HUES48 (cell line): Measurements from ENCODE around the gene UBASH3B.
"Not testable (repeated sequence)": the region's sequence is repeated elsewhere in the genome, so short reads cannot be mapped to it uniquely, and the experiment has no call there.

ENCODE experiments used
- H3K27ac ChIP-seq: one replicate; pipeline ENCODE4 v1.7.0; 2013; ENCODE audit warnings: low read depth, low read length, inconsistent platforms
- H3K27me3 ChIP-seq: 2 replicates; pipeline ENCODE4 v1.6.1; 2013; ENCODE audit warnings: mild to moderate bottlenecking, low read length; ENCODE audit not compliant: control insufficient read depth, insufficient read depth
- H3K36me3 ChIP-seq: 2 replicates; pipeline ENCODE4 v1.6.1; 2013; ENCODE audit warnings: low read length; ENCODE audit not compliant: control insufficient read depth, insufficient read depth
- H3K4me1 ChIP-seq: 2 replicates; pipeline ENCODE4 v1.6.1; 2013; ENCODE audit warnings: mild to moderate bottlenecking, low read length; ENCODE audit not compliant: control insufficient read depth, insufficient read depth
- H3K4me3 ChIP-seq: 2 replicates; pipeline ENCODE4 v1.5.1; 2013; ENCODE audit warnings: mild to moderate bottlenecking, low read depth, low read length
- H3K9ac ChIP-seq: 2 replicates; pipeline ENCODE4 v1.6.1; 2013; ENCODE audit warnings: mild to moderate bottlenecking, low read depth, low read length, moderate library complexity
- H3K9me3 ChIP-seq: 2 replicates; pipeline ENCODE4 v1.6.1; 2013; ENCODE audit warnings: low read length; ENCODE audit not compliant: control insufficient read depth, insufficient read depth

UBASH3B gene, protein sequence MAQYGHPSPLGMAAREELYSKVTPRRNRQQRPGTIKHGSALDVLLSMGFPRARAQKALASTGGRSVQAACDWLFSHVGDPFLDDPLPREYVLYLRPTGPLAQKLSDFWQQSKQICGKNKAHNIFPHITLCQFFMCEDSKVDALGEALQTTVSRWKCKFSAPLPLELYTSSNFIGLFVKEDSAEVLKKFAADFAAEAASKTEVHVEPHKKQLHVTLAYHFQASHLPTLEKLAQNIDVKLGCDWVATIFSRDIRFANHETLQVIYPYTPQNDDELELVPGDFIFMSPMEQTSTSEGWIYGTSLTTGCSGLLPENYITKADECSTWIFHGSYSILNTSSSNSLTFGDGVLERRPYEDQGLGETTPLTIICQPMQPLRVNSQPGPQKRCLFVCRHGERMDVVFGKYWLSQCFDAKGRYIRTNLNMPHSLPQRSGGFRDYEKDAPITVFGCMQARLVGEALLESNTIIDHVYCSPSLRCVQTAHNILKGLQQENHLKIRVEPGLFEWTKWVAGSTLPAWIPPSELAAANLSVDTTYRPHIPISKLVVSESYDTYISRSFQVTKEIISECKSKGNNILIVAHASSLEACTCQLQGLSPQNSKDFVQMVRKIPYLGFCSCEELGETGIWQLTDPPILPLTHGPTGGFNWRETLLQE

DNA sequence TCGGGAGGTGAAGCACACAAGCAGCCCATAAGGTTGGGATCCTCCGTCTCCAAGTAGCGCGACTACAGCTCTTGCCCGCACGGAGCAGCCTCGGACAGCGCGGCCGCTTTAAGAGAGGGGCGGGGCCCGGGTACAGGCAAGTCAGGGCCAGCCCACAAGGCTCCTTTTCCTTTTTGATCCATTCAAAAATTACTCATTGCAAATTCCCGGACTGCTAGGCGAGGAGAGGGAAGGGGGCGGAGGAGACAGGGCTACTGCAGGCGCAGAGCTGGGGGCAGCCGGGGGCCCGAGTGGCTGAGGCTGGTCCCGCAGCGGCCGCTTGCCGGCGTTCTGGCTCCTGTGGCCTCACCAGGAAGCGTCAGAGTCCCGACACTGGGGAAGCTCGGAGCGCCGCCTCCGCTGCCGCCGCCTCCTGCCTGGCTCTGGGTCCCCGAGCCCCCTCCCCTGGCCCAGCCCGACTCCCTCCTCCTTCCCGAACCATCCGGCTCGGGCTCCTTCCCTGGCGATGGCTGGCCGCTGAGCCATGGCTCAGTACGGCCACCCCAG is at the start of gene UBASH3B:
Gene UBASH3B (plus strand): TSS at position 196 of the 546 bp plus-strand sequence. CDS start 328 bp downstream, at position 524.
- H3K9me3 ChIP-seq, result no peaks in the 10 kb centered on the region
- H3K27me3 ChIP-seq, result peaks cover 25% of the 10 kb centered on the region
- H3K4me3 ChIP-seq, result peak within 1 kb of the TSS; percentile 91
- no peaks in the 10 kb centered on the region for H3K36me3 ChIP-seq
- peak within 1 kb of the TSS; percentile 70 for H3K27ac ChIP-seq
- peaks cover 6% of the 10 kb centered on the region; the same call in 1 of the 2 replicates for H3K4me1 ChIP-seq
- H3K9ac ChIP-seq, result peak within 1 kb of the TSS; percentile 30; the same call in 1 of the 2 replicates

DNA sequence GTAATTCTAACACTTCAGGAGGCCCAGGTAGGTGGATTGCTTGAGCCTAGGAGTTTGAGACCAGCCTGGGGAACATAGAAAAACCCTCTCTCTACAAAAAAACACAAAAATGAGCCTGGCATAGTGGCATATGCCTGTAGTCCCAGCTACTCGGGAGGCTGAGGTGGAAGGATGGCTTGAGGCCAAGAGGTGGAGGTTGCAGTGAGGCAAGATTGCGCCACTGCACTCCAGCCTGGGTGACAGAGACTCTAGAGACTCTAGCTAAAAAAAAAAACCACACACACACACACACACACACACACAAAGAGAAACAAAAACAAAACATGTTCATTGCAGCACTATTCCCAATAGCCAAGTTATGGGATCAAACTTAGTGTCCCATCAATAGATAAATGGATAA is 48.4 kb upstream of the UBASH3B start:
- H3K27ac ChIP-seq, H3K4me1 ChIP-seq, H3K27me3 ChIP-seq, H3K9me3 ChIP-seq, H3K9ac ChIP-seq, H3K4me3 ChIP-seq, H3K36me3 ChIP-seq: not testable (repeated sequence)

DNA sequence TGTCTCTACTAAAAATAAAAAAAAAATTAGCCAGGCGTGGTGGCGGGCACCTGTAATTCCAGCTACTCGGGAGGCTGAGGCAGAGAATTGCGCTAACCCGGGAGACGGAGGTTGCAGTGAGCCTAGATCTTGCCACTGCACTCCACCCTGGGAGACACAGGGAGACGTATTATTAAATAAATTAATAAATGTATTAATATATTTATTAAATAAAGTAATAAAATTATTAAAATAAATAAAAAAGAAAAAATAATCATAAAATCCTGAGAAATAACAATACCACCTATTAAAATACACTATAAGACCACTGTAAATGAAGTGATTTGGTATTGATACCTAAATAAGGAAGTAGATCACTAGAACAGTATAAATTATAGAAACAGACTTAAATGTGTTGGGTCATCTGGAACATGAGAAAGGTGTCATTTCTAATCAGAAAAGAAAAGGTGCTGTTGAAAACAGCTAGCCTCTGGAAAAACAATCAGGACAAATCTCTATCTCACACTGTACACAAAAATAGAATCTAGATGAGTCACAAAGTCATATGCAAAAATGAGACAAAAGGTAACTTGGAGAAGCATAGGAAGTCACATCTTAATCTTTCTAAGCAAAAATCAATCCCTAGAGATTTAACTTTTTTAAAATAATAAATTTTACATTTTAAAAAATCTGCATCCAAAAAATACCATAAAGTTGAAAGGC is 43.2 kb upstream of the UBASH3B start:
- no peak overlapping the region for H3K4me3 ChIP-seq
- H3K4me1 ChIP-seq, result no peaks in the 10 kb centered on the region
- no peaks in the 10 kb centered on the region for H3K27me3 ChIP-seq
- H3K36me3 ChIP-seq, result no peaks in the 10 kb centered on the region
- no peak overlapping the region for H3K9ac ChIP-seq
- H3K27ac ChIP-seq, result no peak overlapping the region
- no peaks in the 10 kb centered on the region for H3K9me3 ChIP-seq

DNA sequence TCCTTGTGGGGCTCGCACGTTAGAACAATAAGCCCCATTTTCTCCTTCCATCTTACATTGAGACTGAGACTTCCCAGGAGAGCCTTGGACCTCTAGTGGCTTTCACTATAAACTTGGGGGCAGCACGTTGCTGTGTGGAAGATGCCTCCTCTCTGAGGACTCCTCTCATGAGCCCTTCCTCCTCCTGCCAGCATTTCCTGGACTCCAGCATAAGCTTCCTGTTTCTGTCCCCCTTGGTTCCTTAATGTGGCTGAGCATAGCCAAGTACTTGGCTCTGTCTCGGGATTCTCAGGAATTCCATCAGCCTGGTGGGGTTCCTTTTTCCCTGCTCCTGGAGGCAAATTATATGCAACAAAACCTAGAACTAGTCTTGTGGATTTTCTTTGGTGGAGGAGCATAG is 38.8 kb upstream of the UBASH3B start:
- no peaks in the 10 kb centered on the region for H3K4me1 ChIP-seq
- no peaks in the 10 kb centered on the region for H3K9me3 ChIP-seq
- no peaks in the 10 kb centered on the region for H3K36me3 ChIP-seq
- no peak overlapping the region for H3K9ac ChIP-seq
- no peak overlapping the region for H3K4me3 ChIP-seq
- no peak overlapping the region for H3K27ac ChIP-seq
- H3K27me3 ChIP-seq, result no peaks in the 10 kb centered on the region

DNA sequence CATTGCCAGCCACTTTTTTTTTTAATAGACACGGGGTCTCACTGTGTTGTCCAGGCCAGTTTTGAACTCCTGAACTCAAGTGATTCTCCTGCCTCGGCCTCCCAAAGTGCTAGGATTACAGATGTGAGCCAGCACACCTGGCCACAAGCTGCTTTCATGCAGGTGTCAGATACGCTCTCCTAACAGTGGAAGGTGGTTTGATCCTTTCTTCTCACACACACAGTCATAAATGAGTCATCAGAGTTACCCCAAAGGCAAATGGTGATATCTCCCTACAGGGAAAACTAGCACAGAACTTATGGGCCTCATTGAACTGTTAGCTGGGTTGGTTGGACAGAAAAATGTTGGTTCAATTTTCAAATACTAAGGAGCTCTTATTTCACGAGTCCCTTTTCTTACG is 38.2 kb upstream of the UBASH3B start:
- no peak overlapping the region for H3K4me3 ChIP-seq

DNA sequence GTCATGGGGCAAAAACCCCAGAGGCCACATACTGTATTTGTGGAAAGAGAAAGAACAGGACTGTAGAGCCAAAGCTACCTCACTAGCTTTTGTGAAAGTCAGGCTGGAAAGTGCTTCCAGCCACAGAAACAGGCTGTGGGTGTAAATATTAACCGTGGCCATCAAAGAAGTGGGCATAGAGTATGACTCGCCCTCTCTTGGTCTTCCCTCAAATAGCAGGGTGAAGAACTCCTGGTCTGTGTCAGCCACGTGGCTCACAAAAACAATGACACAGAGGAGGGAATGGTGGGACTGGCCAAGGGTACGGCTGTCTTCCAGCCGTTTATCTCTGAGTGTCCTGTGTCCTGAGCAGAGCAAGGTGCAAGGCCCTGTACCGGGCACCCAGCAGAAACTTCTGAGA is 37.6 kb upstream of the UBASH3B start:
- Histone ChIP-seq H3K9ac (no peak overlapping the region), H3K27ac (no peak overlapping the region), H3K9me3 (no peaks in the 10 kb centered on the region), H3K4me3 (no peak overlapping the region), H3K4me1 (no peaks in the 10 kb centered on the region), H3K27me3 (no peaks in the 10 kb centered on the region), H3K36me3 (no peaks in the 10 kb centered on the region)

More for the DNA sequence above, 38.2 kb upstream of the UBASH3B start:
- H3K9me3 ChIP-seq, result no peaks in the 10 kb centered on the region
- no peaks in the 10 kb centered on the region for H3K27me3 ChIP-seq
- no peak overlapping the region for H3K27ac ChIP-seq
- H3K9ac ChIP-seq, result no peak overlapping the region
- H3K36me3 ChIP-seq, result no peaks in the 10 kb centered on the region
- H3K4me1 ChIP-seq, result no peaks in the 10 kb centered on the region

DNA sequence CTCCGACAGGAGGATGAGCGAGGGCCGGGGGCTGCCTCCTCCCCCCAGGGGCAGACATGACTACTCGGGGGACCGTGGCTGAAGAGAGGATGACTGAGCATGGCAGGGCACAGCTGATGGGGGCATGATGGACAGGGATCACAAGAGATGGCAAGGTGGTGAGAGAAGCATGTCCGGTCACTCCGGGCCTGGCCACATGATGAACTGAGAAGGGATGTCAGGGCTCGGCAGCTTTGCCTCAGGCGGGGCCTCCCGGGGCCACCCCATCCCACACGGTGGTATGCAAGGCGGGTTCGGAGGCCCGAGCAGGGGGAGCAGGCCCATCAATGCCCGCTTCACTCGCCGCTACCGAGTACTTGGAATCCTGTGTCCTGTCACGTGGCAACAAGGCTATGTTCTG is 36.6 kb upstream of the UBASH3B start:
- no peaks in the 10 kb centered on the region for H3K36me3 ChIP-seq
- no peaks in the 10 kb centered on the region for H3K9me3 ChIP-seq
- no peak overlapping the region for H3K4me3 ChIP-seq
- no peak overlapping the region for H3K27ac ChIP-seq
- no peak overlapping the region for H3K9ac ChIP-seq
- no peaks in the 10 kb centered on the region for H3K4me1 ChIP-seq
- no peaks in the 10 kb centered on the region for H3K27me3 ChIP-seq

DNA sequence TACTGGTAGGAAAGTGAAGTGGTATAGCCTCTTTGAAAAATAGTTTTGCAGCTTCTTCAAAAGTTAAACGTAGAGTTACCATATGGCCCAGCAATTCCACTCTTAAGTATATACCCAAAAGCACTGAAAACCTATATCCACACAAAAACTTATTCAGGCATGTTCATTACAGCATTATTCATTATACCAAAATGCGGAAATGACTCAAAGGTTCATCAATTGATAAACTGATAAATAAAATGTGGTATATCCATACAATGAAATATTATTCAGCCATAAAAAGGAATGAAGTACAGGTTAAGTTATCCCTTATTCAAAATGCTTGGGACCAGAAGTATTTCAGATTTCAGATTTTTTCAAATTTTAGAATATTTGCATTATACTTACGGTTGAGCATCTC is 35.8 kb upstream of the UBASH3B start:
- H3K4me3 ChIP-seq, result no peak overlapping the region
- no peak overlapping the region for H3K9ac ChIP-seq
- H3K27me3 ChIP-seq, result no peaks in the 10 kb centered on the region
- no peaks in the 10 kb centered on the region for H3K36me3 ChIP-seq
- H3K27ac ChIP-seq, result no peak overlapping the region
- no peaks in the 10 kb centered on the region for H3K4me1 ChIP-seq
- H3K9me3 ChIP-seq, result no peaks in the 10 kb centered on the region

DNA sequence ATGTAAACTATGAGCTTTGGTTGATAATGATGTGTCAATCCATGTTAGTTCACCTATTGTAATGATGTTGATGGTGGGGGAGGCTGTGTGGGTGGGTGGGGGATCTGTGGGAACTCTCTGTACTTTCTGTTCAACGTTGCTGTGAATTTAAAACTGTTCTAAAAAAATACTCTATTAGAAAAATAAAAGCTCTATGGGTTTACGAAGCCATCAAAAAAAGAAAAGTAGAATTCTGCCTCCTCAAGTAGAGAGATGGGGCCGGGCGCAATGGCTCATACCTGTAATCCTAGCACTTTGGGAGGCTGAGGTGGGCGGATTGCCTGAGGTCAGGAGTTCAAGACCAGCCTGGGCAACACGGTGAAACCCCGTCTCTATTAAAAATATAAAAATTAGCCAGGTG is 30.0 kb upstream of the UBASH3B start:
- not testable (repeated sequence) for H3K27ac ChIP-seq, H3K4me1 ChIP-seq, H3K9ac ChIP-seq, H3K4me3 ChIP-seq, H3K36me3 ChIP-seq, H3K27me3 ChIP-seq, H3K9me3 ChIP-seq

DNA sequence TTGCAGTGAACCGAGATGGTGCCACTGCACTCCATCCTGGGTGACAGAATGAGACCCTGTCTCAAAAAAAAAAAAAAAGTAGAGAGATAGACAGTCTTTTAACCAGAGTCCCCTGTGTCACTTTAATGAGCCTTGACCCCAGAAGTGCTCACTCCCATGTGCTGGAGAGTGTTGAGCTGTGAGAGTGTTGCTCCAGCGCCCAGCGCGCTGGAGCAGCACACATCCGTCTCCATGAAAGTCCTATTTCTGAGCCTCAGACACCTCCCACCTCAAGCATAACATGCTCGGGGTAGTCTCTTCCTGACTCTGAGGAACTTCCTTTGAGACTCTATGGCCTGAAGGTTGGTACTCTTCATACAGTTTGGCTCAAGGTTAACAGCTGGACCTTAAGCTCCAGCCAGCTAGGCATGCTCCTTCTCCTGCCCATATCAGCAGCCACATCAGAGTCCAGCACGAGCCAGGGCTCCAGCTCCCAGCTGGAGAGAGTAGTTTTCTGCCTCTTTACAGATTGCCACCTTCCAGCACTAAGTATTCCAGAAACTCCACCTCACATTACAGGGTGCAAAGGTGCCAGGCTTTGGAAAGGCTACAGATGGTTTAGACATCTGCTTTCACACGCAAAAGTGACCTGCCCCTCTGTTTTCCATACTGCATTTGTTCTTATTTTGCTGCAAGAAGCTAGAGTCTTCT is 29.4 kb upstream of the UBASH3B start:
- no peaks in the 10 kb centered on the region for H3K9me3 ChIP-seq
- H3K9ac ChIP-seq, result no peak overlapping the region
- H3K27ac ChIP-seq, result no peak overlapping the region
- no peaks in the 10 kb centered on the region for H3K36me3 ChIP-seq
- H3K4me1 ChIP-seq, result no peaks in the 10 kb centered on the region
- no peaks in the 10 kb centered on the region for H3K27me3 ChIP-seq
- no peak overlapping the region for H3K4me3 ChIP-seq
